ENCODE results near the gene PNLDC1. TPM values are rescaled to one million over a fixed set of nuclear protein-coding genes. Genes with fewer than 3 reads are reported as not detected.

The PNLDC1 gene, protein sequence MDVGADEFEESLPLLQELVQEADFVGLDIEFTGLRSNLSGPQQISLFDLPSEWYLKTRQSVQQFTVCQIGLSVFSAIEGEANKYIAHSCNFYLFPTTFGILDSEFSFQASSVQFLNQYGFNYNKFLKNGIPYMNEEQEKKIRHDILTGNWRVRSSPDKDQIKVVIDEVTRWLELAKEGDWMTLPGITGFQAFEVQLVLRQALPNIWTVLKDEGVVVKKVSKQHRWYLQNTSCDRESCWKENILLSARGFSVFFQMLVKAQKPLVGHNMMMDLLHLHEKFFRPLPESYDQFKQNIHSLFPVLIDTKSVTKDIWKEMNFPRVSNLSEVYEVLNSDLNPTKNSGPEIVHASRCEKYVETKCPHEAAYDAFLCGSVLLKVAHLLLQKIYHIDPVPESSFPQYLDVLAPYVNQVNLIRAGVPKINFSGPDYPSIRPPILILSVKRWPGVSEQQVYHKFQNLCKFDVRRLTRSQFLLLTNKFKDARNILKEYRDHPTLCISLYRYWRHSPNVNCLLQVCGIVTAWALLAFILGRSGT
- 0.27 TPM for total RNA-seq
- long read RNA-seq, partial matches to known transcripts: 0 of 1 reads
- long read RNA-seq, other reads (novel, unspliced or antisense): 1 of 1 reads

DNA sequence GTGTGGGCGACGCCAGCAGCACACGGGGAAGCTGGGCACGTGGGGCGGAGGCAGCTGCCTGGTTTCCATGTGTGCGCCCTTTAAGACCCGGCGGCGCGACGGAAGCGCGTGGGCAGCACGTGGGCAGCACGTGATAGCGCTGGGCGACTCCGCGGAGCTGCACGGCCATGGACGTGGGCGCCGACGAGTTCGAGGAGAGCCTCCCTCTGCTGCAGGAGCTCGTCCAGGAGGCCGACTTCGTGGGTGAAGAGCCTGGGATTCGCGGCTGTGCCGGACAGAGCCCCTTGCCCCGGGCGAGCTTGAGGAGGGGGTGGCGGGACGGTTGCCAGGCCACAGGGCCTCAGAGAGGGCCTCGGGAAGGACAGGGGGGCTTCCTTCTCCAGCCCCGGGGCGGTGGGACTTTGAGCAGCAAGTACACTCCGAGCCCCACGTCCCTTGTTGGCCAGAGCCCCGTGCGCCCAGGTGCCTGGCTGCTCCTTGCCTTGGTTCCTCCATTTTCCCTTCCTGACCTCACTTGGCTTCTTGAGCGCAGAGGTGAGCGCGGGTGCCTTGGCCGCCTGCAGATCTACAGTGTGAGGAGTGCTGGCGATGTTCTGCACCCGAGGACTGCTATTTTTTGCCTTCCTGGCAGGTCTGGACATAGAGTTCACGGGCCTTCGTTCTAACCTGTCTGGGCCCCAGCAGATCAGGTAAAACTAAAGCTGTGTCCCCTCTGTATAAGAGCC, at the start of gene PNLDC1:
Gene PNLDC1, plus strand, starts transcription at position 136 of the 725 bp plus-strand sequence. Its CDS starts 32 bp downstream, at position 168.
- H3K27ac ChIP-seq: no peak within 1 kb of the TSS
- no peaks in the 10 kb centered on the region for H3K4me1 ChIP-seq
- intact Hi-C loops (cut with DNase I): no loop called here
- no peaks in the 10 kb centered on the region for H3K9me3 ChIP-seq
- no peaks in the 10 kb centered on the region for H3K27me3 ChIP-seq (ENCODE audit: low read depth)
- no peak for DNase-seq
- H3K36me3 ChIP-seq: peaks cover 44% of the 10 kb centered on the region
- ATAC-seq: no peak
- TF ChIP-seq, protein P1, sequence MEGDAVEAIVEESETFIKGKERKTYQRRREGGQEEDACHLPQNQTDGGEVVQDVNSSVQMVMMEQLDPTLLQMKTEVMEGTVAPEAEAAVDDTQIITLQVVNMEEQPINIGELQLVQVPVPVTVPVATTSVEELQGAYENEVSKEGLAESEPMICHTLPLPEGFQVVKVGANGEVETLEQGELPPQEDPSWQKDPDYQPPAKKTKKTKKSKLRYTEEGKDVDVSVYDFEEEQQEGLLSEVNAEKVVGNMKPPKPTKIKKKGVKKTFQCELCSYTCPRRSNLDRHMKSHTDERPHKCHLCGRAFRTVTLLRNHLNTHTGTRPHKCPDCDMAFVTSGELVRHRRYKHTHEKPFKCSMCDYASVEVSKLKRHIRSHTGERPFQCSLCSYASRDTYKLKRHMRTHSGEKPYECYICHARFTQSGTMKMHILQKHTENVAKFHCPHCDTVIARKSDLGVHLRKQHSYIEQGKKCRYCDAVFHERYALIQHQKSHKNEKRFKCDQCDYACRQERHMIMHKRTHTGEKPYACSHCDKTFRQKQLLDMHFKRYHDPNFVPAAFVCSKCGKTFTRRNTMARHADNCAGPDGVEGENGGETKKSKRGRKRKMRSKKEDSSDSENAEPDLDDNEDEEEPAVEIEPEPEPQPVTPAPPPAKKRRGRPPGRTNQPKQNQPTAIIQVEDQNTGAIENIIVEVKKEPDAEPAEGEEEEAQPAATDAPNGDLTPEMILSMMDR (IDR thresholded peaks at IDR 0.05): no peak
- H3K4me3 ChIP-seq: no peak within 1 kb of the TSS

GRCh38 chr6:159751448-159751847, 48.6 kb upstream of the PNLDC1 start:
- Histone ChIP-seq H3K4me1 (no peaks in the 10 kb centered on the region), H3K27ac (no peak overlapping the region), H3K4me3 (no peak overlapping the region), H3K36me3 (peaks cover 100% of the 10 kb centered on the region), H3K9me3 (no peaks in the 10 kb centered on the region), H3K27me3 (ENCODE audit: low read depth) (no peaks in the 10 kb centered on the region)
- TF ChIP-seq, protein P1 (IDR thresholded peaks at IDR 0.05): no peak
- intact Hi-C loops (cut with DNase I): no loop called here
- no peak for DNase-seq
- no peak for ATAC-seq

- TF ChIP-seq, protein P1 (IDR thresholded peaks at IDR 0.05): no peak
- Histone ChIP-seq H3K4me1 (no peaks in the 10 kb centered on the region), H3K9me3 (no peaks in the 10 kb centered on the region), H3K27ac (no peak overlapping the region), H3K27me3 (ENCODE audit: low read depth) (no peaks in the 10 kb centered on the region), H3K36me3 (peaks cover 100% of the 10 kb centered on the region), H3K4me3 (no peak overlapping the region)
- no peak for ATAC-seq
- no peak for DNase-seq
- intact Hi-C loops (cut with DNase I): no loop called here
Observed at GRCh38 chr6:159753081-159753872, 46.8 kb upstream of the PNLDC1 start.

GRCh38 chr6:159754401-159754800, 45.7 kb upstream of the PNLDC1 start:
- TF ChIP-seq, protein P1 (IDR thresholded peaks at IDR 0.05): no peak
- intact Hi-C loops (cut with DNase I): no loop called here
- no peak overlapping the region for H3K4me3 ChIP-seq
- ATAC-seq (no peak), DNase-seq (no peak)
- H3K36me3 ChIP-seq: peaks cover 96% of the 10 kb centered on the region
- H3K9me3 ChIP-seq: no peaks in the 10 kb centered on the region
- H3K27me3 ChIP-seq (ENCODE audit: low read depth): no peaks in the 10 kb centered on the region
- no peaks in the 10 kb centered on the region for H3K4me1 ChIP-seq
- H3K27ac ChIP-seq: no peak overlapping the region
